Activated naive CD8-positive, alpha-beta T cell treated with anti-CD3 and anti-CD28 coated beads, Interleukin-2, amount 50 U/mL, for 16 hours (primary cell): ENCODE measurements around the gene ATP2B2.

Source experiments
- DNase-seq: peaks from one replicate; pipeline ENCODE4 v3.0.0-alpha.2; 2020; ENCODE audit warnings: low read depth, low spot score

Gene ATP2B2

GRCh38 chr3:10450494-10451440, 54.6 kb downstream of the ATP2B2 start:
- DNase-seq, result no peak

- no peak for DNase-seq
These were observed 56.0 kb downstream of the ATP2B2 start for GRCh38 chr3:10449436-10449835.

- DNase-seq, result no peak
These were observed 56.8 kb downstream of the ATP2B2 start for GRCh38 chr3:10448544-10448943.

- DNase-seq, result no peak
These were observed 57.7 kb downstream of the ATP2B2 start for GRCh38 chr3:10447527-10448260.

- no peak for DNase-seq
These were observed 58.3 kb downstream of the ATP2B2 start for GRCh38 chr3:10447110-10447509.

GRCh38 chr3:10445561-10446175, 59.7 kb downstream of the ATP2B2 start:
- no peak for DNase-seq

GRCh38 chr3:10444511-10444910, 60.9 kb downstream of the ATP2B2 start:
- no peak for DNase-seq

GRCh38 chr3:10444110-10444429, 61.3 kb downstream of the ATP2B2 start:
- no peak for DNase-seq

- no peak for DNase-seq
These were observed 61.9 kb downstream of the ATP2B2 start for GRCh38 chr3:10443272-10444109.

- DNase-seq, result no peak
These were observed 63.1 kb downstream of the ATP2B2 start for GRCh38 chr3:10442151-10442795.

GRCh38 chr3:10440684-10441083, 64.7 kb downstream of the ATP2B2 start:
- no peak for DNase-seq

- DNase-seq, result no peak
These were observed 66.3 kb downstream of the ATP2B2 start for GRCh38 chr3:10438902-10439610.

GRCh38 chr3:10437995-10438901, 67.1 kb downstream of the ATP2B2 start:
- DNase-seq, result no peak

GRCh38 chr3:10437272-10437994, 68.0 kb downstream of the ATP2B2 start:
- peak; percentile 48 for DNase-seq

- DNase-seq, result no peak
These were observed 69.5 kb downstream of the ATP2B2 start for GRCh38 chr3:10435850-10436249.

GRCh38 chr3:10434938-10435336, 70.4 kb downstream of the ATP2B2 start:
- DNase-seq, result no peak

- DNase-seq, result no peak
These were observed 71.0 kb downstream of the ATP2B2 start for GRCh38 chr3:10434144-10434937.

GRCh38 chr3:10432931-10433330, 72.5 kb downstream of the ATP2B2 start:
- DNase-seq, result no peak
